K562 (cell line): ENCODE results near the gene LAMB2. TPM values are rescaled to one million over a fixed set of nuclear protein-coding genes. Genes with fewer than 3 reads are reported as not detected.

Experiments used
- BCLAF1 ChIP-seq, 2 experiments: fragments of 450-650 bp in 1 of 2; IDR thresholded peaks; 2 replicates each; pipeline ENCODE4 v1.6.1; 2011 to 2017; ENCODE audit warnings: low read depth in 2 of 2, antibody characterized with exemption in 1 of 2, borderline replicate concordance in 1 of 2, low read length in 1 of 2, mild to moderate bottlenecking in 1 of 2, mixed read lengths in 1 of 2; ENCODE audit not compliant: control insufficient read depth in 1 of 2
- DLX4 ChIP-seq: fragments of 250-450 bp; sonication (Bioruptor Pico); IDR thresholded peaks from 2 replicates; pipeline ENCODE4 v1.6.1; 2021; ENCODE audit warnings: mild to moderate bottlenecking
- E2F8 ChIP-seq: fragments of 450-650 bp; IDR thresholded peaks from 2 replicates; pipeline ENCODE4 v1.7.1; 2018; ENCODE audit warnings: mild to moderate bottlenecking, low read depth; ENCODE audit not compliant: partially characterized antibody
- ETS1 ChIP-seq: conservative IDR thresholded peaks from 2 replicates; pipeline ENCODE4 v1.6.1; 2011; ENCODE audit warnings: low read depth, mild to moderate bottlenecking, low read length; ENCODE audit not compliant: control insufficient read depth
- ETV1 ChIP-seq: fragments of 450-650 bp; conservative IDR thresholded peaks from 2 replicates; pipeline ENCODE4 v1.6.1; 2016; ENCODE audit warnings: missing genetic modification characterization, control low read depth, low read depth, missing compliant biosample characterization
- HEY1 ChIP-seq: fragments of 250-450 bp; sonication (Bioruptor Pico); IDR thresholded peaks from 2 replicates; pipeline ENCODE4 v1.5.0; 2020; ENCODE audit warnings: mild to moderate bottlenecking, moderate library complexity, borderline replicate concordance
- REST ChIP-seq, 2 experiments: fragments of 450-650 bp; formaldehyde crosslinking in 1 of 2; IDR thresholded peaks; 2 replicates each; pipeline versions ENCODE4 v1.4.0 to v1.6.1; 2014 to 2020; ENCODE audit warnings: mild to moderate bottlenecking in 2 of 2, borderline replicate concordance in 1 of 2, low read depth in 1 of 2
- RFX7 ChIP-seq: fragments of 250-450 bp; sonication (Bioruptor Pico); IDR thresholded peaks from 2 replicates; pipeline ENCODE4 v1.5.1; 2021; ENCODE audit warnings: mild to moderate bottlenecking
- polyA plus RNA-seq, 8 experiments: library from polyadenylated mRNA; depleted of rRNA in 4 of 8; stranded (reverse) in 5 of 8; unstranded in 3 of 8; fragments of >200 nt; fragmentation: Nextera tagmentation in 2 of 8; fragmentation: Illumina TruSeq in 1 of 8; extraction: Ambion mirVana in 2 of 8; extraction: Trizol in 1 of 8; gene quantifications; 2 replicates each; pipeline versions ENCODE4 v1.2.1 to v1.2.3, GENCODE V29; 2011 to 2014; ENCODE audit warnings: inconsistent platforms in 1 of 8, missing spikeins in 1 of 8
- total RNA-seq, 7 experiments: library from RNA; depleted of rRNA in 6 of 7; stranded (reverse); fragments of >200 nt in 6 of 7; fragmentation: Illumina TruSeq in 2 of 7; extraction: Trizol in 2 of 7; gene quantifications; 2 replicates each; pipeline versions ENCODE4 v1.2.1 to v1.2.3, GENCODE V29; 2011 to 2021; ENCODE audit warnings: low replicate concordance in 1 of 7

LAMB2 gene
- total and polyA plus RNA-seq, 9 of the 15 experiments (the other 6 are each of a cell fraction or from before 2014, with no cell fraction given) = 1.4 to 26.0 (median 16.2) TPM

- TF ChIP-seq BCLAF1 (IDR thresholded peaks at IDR 0.05; ENCODE audit: borderline replicate concordance in 1 of 2, control insufficient read depth in 1 of 2, low read depth in 2 of 2, low read length in 1 of 2) = no peak
- TF ChIP-seq ETS1 = 0 out of 2 replicates have a peak, but pooled peaks have one; percentile 25
- TF ChIP-seq ETV1 (tag) = peak; percentile 64; the same call in 1 of the 2 replicates
- TF ChIP-seq DLX4 (CRISPR knock-in tag) = no peak
- no peak for TF ChIP-seq REST (IDR thresholded peaks at IDR 0.05; ENCODE audit: borderline replicate concordance)
- TF ChIP-seq REST (CRISPR knock-in tag; IDR thresholded peaks at IDR 0.05; ENCODE audit: low read depth) = peak; percentile 57; the same call in 1 of the 2 replicates
- no peak for TF ChIP-seq RFX7 (CRISPR knock-in tag)
- peak; percentile 87 for TF ChIP-seq E2F8
- TF ChIP-seq HEY1 (CRISPR knock-in tag) = no peak
These were observed 12.3 kb downstream of the LAMB2 start, which contains the start of gene USP19 (continued) for GRCh38 chr3:49120438-49121131.
